Thymus (tissue), 11 donors: ENCODE data around the gene HDAC11. TPM values are rescaled to one million over a fixed set of nuclear protein-coding genes. Genes with fewer than 3 reads are reported as not detected.

Experiments used
- DNase-seq, 9 donors: peaks; one replicate each; pipeline ENCODE4 v3.0.0-alpha.2; 2013; ENCODE audit warnings: low spot score in 9 of 9, low read depth in 6 of 9, missing footprints in 1 of 9
- H3K27ac ChIP-seq, 2 donors: one replicate each; pipeline ENCODE4 v1.5.1; 2013; ENCODE audit warnings: control low read depth in 1 of 2, low read depth in 1 of 2, low read length in 1 of 2, mild to moderate bottlenecking in 1 of 2, moderate library complexity in 1 of 2
- H3K27me3 ChIP-seq, 2 donors: one replicate each; pipeline ENCODE4 v1.5.1; 2013; ENCODE audit warnings: low read length in 1 of 2; ENCODE audit not compliant: control insufficient read depth in 2 of 2, insufficient read depth in 1 of 2
- H3K36me3 ChIP-seq, 2 donors: one replicate each; pipeline ENCODE4 v1.5.1; 2013; ENCODE audit warnings: low read length in 1 of 2, mild to moderate bottlenecking in 1 of 2, moderate library complexity in 1 of 2; ENCODE audit not compliant: control insufficient read depth in 2 of 2, insufficient read depth in 2 of 2
- H3K4me1 ChIP-seq, 2 donors: one replicate each; pipeline ENCODE4 v1.5.1; 2013; ENCODE audit warnings: low read length in 2 of 2; ENCODE audit not compliant: control insufficient read depth in 2 of 2, insufficient read depth in 2 of 2
- H3K4me3 ChIP-seq, 2 donors: one replicate each; pipeline ENCODE4 v1.5.1; 2013; ENCODE audit warnings: low read length in 2 of 2, control low read depth in 1 of 2, mild to moderate bottlenecking in 1 of 2
- H3K9me3 ChIP-seq, 2 donors: one replicate each; pipeline ENCODE4 v1.5.1; 2013; ENCODE audit warnings: low read length in 1 of 2, mild to moderate bottlenecking in 1 of 2; ENCODE audit not compliant: control insufficient read depth in 2 of 2, insufficient read depth in 1 of 2
- WGBS: extraction: QIAGEN DNeasy Blood & Tissue Kit; methylation state at CpG from one replicate; pipeline ENCODE4 v1.1.7; 2013; 5-methylcytosine and 5-hydroxymethylcytosine counted together
- polyA plus RNA-seq: library from polyadenylated mRNA; stranded (reverse); fragments of 200-250 nt; gene quantifications from one replicate; pipeline ENCODE4 v1.2.3, GENCODE V29; 2013
- total RNA-seq: library from RNA; stranded (reverse); fragments of 120-200 nt; gene quantifications from one replicate; pipeline ENCODE4 v1.2.4, GENCODE V29; 2013
- donor health status: healthy.

HDAC11 gene
- total and polyA plus RNA-seq, 2 donors, result 7.1 to 10.7 TPM

- Histone ChIP-seq H3K4me3 (no peak overlapping the region), H3K27me3 (no peaks in the 10 kb centered on the region), H3K9me3 (peaks cover 0 to 25% of the 10 kb centered on the region in 2 donors), H3K36me3 (no peaks in the 10 kb centered on the region), H3K27ac (no peak overlapping the region), H3K4me1 (peaks cover 29 to 45% of the 10 kb centered on the region in 2 donors)
- no peak for DNase-seq
- over 99% methylated on average over 5 of the region's 5 CpGs for WGBS
Measured at GRCh38 chr3:13539292-13539638, 59.2 kb downstream of the HDAC11 start.

- no peak overlapping the region for H3K27ac ChIP-seq
- DNase-seq, result no peak
- 87% methylated on average over 8 of the region's 8 CpGs for WGBS
- H3K4me3 ChIP-seq, result no peak overlapping the region
- H3K4me1 ChIP-seq, result peaks cover 31 to 47% of the 10 kb centered on the region in 2 donors
- no peaks in the 10 kb centered on the region for H3K27me3 ChIP-seq
- H3K9me3 ChIP-seq, result peaks cover 0 to 25% of the 10 kb centered on the region in 2 donors
- H3K36me3 ChIP-seq, result no peaks in the 10 kb centered on the region
Measured at GRCh38 chr3:13539671-13540070, 59.6 kb downstream of the HDAC11 start.

GRCh38 chr3:13540297-13540995 is 60.3 kb downstream of the HDAC11 start:
- Histone ChIP-seq H3K4me1 (peaks cover 39 to 49% of the 10 kb centered on the region in 2 donors), H3K4me3 (no peak overlapping the region), H3K27ac (no peak overlapping the region), H3K9me3 (peaks cover 0 to 25% of the 10 kb centered on the region in 2 donors), H3K36me3 (no peaks in the 10 kb centered on the region), H3K27me3 (no peaks in the 10 kb centered on the region)
- WGBS, result 92% methylated on average over 4 of the region's 4 CpGs
- no peak for DNase-seq

- DNase-seq, result no peak
- no peaks in the 10 kb centered on the region for H3K27me3 ChIP-seq
- H3K36me3 ChIP-seq, result no peaks in the 10 kb centered on the region
- no peak overlapping the region for H3K4me3 ChIP-seq
- H3K4me1 ChIP-seq, result peaks cover 34 to 48% of the 10 kb centered on the region in 2 donors
- 56% methylated on average over 3 of the region's 3 CpGs for WGBS
- H3K9me3 ChIP-seq, result peaks cover 0 to 22% of the 10 kb centered on the region in 2 donors
- H3K27ac ChIP-seq, result no peak overlapping the region
Measured at GRCh38 chr3:13541691-13542090, 61.6 kb downstream of the HDAC11 start.

- H3K9me3 ChIP-seq, result peaks cover 0 to 22% of the 10 kb centered on the region in 2 donors
- no peaks in the 10 kb centered on the region for H3K36me3 ChIP-seq
- no peaks in the 10 kb centered on the region for H3K27me3 ChIP-seq
- WGBS, result 98% methylated on average over 3 of the region's 3 CpGs
- no peak for DNase-seq
- H3K4me3 ChIP-seq, result no peak overlapping the region
- no peak overlapping the region for H3K27ac ChIP-seq
- peaks cover 30 to 47% of the 10 kb centered on the region in 2 donors for H3K4me1 ChIP-seq
Measured at GRCh38 chr3:13542142-13542541, 62.0 kb downstream of the HDAC11 start.

- WGBS, result 86% methylated on average over 5 of the region's 5 CpGs
- Histone ChIP-seq H3K4me3 (no peak overlapping the region), H3K27ac (no peak overlapping the region), H3K36me3 (no peaks in the 10 kb centered on the region), H3K9me3 (peaks cover 0 to 22% of the 10 kb centered on the region in 2 donors), H3K4me1 (peaks cover 33 to 49% of the 10 kb centered on the region in 2 donors), H3K27me3 (peaks cover 0 to 4% of the 10 kb centered on the region in 2 donors)
- no peak for DNase-seq
Measured at GRCh38 chr3:13543253-13543652, 63.1 kb downstream of the HDAC11 start.

GRCh38 chr3:13544293-13544831 is 64.3 kb downstream of the HDAC11 start:
- peak in 4 of 9 donors; percentile 69 to 89 (median 74) for DNase-seq
- Histone ChIP-seq H3K4me1 (peaks cover 38 to 57% of the 10 kb centered on the region in 2 donors), H3K27ac (peak overlapping the region in 1 of 2 donors; percentile 48), H3K36me3 (no peaks in the 10 kb centered on the region), H3K9me3 (peaks cover 0 to 22% of the 10 kb centered on the region in 2 donors), H3K27me3 (peaks cover 0 to 8% of the 10 kb centered on the region in 2 donors), H3K4me3 (no peak overlapping the region)
- 15% methylated on average over 6 of the region's 6 CpGs for WGBS

- Histone ChIP-seq H3K27me3 (peaks cover 0 to 8% of the 10 kb centered on the region in 2 donors), H3K9me3 (peaks cover 0 to 24% of the 10 kb centered on the region in 2 donors), H3K4me1 (peaks cover 44 to 62% of the 10 kb centered on the region in 2 donors), H3K36me3 (no peaks in the 10 kb centered on the region), H3K27ac (peak overlapping the region in 1 of 2 donors; percentile 48), H3K4me3 (no peak overlapping the region)
- DNase-seq, result no peak
- 47% methylated on average over 9 of the region's 9 CpGs for WGBS
Measured at GRCh38 chr3:13544951-13545651, 65.0 kb downstream of the HDAC11 start.

GRCh38 chr3:13545952-13546454 is 65.9 kb downstream of the HDAC11 start:
- H3K4me1 ChIP-seq, result peaks cover 51 to 69% of the 10 kb centered on the region in 2 donors
- peaks cover 0 to 8% of the 10 kb centered on the region in 2 donors for H3K27me3 ChIP-seq
- no peak overlapping the region for H3K27ac ChIP-seq
- no peak for DNase-seq
- 95% methylated on average over 9 of the region's 9 CpGs for WGBS
- no peak overlapping the region for H3K4me3 ChIP-seq
- H3K36me3 ChIP-seq, result no peaks in the 10 kb centered on the region
- H3K9me3 ChIP-seq, result peaks cover 0 to 21% of the 10 kb centered on the region in 2 donors
